Thoracic aorta (tissue), 2 donors: ENCODE data around the gene ARIH2. TPM values are rescaled to one million over a fixed set of nuclear protein-coding genes. Genes with fewer than 3 reads are reported as not detected.
"Not testable (repeated sequence)": the region's sequence is repeated elsewhere in the genome, so short reads cannot be mapped to it uniquely, and the experiment has no call there.

Source experiments
- ATAC-seq: fragments of 150-250 bp; one replicate; pipeline ENCODE4 v1.8.0; 2017; ENCODE audit warnings: low read depth; ENCODE audit not compliant: insufficient number of reproducible peaks, low FRiP score
- DNase-seq: peaks from one replicate; pipeline ENCODE4 v3.0.0-alpha.2; 2020; ENCODE audit warnings: low spot score
- H3K27ac ChIP-seq, 2 donors: fragments of 200-600 bp; sonication (generic); 1 replicate in 1 of 2; 2 replicates in 1 of 2; pipeline ENCODE4 v1.5.1; 2016; ENCODE audit warnings: mild to moderate bottlenecking in 2 of 2, moderate library complexity in 2 of 2
- H3K27me3 ChIP-seq: fragments of 200-600 bp; sonication (generic); replicated peaks from 2 replicates; pipeline ENCODE4 v1.6.0; 2016; ENCODE audit warnings: mild to moderate bottlenecking; ENCODE audit not compliant: insufficient read depth
- H3K36me3 ChIP-seq: fragments of 200-600 bp; sonication (generic); one replicate; pipeline ENCODE4 v1.5.1; 2016
- H3K4me1 ChIP-seq, 2 donors: fragments of 200-600 bp; sonication (generic); 1 replicate in 1 of 2; 2 replicates in 1 of 2; pipeline versions ENCODE4 v1.5.1 to v1.6.0; 2016; ENCODE audit warnings: low read depth in 2 of 2, mild to moderate bottlenecking in 1 of 2; ENCODE audit not compliant: control insufficient read depth in 1 of 2
- H3K4me3 ChIP-seq: fragments of 200-600 bp; sonication (generic); 2 replicates; pipeline ENCODE4 v1.5.1; 2016; ENCODE audit warnings: mild to moderate bottlenecking
- H3K9me3 ChIP-seq: fragments of 200-600 bp; sonication (generic); 2 replicates; pipeline ENCODE4 v1.5.1; 2016
- total RNA-seq, 2 donors: library from RNA; depleted of rRNA; stranded (reverse); fragments of >200 nt; gene quantifications; one replicate each; pipeline versions ENCODE4 v1.1.0 to v1.2.3, GENCODE V29; 2016
- TF ChIP-seq, protein P1 (sequence below): fragments of 200-600 bp; sonication (generic); IDR thresholded peaks from one replicate; pipeline ENCODE4 v1.5.1; 2019; ENCODE audit warnings: antibody characterized with exemption

Gene ARIH2
- total RNA-seq, 2 donors from 2014 or later: 90.4 to 162 TPM

DNA sequence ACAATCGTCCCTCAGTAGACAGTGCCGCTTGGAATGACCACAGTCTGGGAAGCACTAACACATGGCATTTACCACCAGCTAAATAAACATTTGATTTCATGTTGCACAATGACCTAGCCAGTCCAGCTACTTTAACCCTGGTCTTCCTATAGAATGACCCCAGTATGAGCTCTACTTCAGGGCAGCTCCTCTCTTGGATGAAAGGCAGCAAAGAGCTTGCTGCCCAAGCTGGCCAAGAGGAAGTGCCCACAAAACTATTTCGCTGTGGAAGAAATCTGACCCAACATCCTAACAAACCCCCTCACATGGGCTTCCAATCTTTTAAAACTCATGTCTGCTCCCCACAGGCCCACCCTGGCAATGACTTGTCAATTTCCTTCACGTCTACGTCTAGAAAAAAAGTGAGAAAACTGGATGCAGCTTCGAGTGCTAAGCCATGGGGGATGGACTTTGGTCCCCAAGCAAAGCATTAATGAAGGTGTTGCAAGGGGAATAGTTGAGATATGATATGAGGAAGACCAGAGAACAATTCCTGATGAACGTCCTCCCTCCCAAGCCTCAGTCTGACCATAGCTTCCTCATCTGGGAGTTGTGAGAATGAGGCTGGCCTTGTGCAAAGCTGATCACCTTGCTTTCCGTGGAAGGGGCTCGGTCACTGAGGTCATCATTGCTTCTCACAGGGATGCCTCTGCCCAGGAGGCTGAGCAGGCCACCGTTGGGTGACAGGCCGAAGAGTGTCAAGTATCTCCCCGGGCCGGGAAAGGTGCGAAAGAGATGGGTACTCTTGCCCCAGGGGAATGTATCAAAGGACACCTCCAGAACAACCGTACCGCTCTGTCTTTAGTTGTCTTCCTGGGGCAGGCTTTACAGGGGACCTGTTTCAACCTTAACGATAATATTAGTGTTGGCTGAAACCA is 20.9 kb upstream of the ARIH2 start:
- Histone ChIP-seq H3K4me3 (peak overlapping the region; percentile 83), H3K27me3 (no peaks in the 10 kb centered on the region), H3K4me1 (peaks cover 10 to 20% of the 10 kb centered on the region in 2 donors), H3K36me3 (no peaks in the 10 kb centered on the region), H3K9me3 (no peaks in the 10 kb centered on the region), H3K27ac (peak overlapping the region; percentile 45 to 63)
- TF ChIP-seq, protein P1, sequence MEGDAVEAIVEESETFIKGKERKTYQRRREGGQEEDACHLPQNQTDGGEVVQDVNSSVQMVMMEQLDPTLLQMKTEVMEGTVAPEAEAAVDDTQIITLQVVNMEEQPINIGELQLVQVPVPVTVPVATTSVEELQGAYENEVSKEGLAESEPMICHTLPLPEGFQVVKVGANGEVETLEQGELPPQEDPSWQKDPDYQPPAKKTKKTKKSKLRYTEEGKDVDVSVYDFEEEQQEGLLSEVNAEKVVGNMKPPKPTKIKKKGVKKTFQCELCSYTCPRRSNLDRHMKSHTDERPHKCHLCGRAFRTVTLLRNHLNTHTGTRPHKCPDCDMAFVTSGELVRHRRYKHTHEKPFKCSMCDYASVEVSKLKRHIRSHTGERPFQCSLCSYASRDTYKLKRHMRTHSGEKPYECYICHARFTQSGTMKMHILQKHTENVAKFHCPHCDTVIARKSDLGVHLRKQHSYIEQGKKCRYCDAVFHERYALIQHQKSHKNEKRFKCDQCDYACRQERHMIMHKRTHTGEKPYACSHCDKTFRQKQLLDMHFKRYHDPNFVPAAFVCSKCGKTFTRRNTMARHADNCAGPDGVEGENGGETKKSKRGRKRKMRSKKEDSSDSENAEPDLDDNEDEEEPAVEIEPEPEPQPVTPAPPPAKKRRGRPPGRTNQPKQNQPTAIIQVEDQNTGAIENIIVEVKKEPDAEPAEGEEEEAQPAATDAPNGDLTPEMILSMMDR: no peak
- ATAC-seq (no peak), DNase-seq (no peak)

DNA sequence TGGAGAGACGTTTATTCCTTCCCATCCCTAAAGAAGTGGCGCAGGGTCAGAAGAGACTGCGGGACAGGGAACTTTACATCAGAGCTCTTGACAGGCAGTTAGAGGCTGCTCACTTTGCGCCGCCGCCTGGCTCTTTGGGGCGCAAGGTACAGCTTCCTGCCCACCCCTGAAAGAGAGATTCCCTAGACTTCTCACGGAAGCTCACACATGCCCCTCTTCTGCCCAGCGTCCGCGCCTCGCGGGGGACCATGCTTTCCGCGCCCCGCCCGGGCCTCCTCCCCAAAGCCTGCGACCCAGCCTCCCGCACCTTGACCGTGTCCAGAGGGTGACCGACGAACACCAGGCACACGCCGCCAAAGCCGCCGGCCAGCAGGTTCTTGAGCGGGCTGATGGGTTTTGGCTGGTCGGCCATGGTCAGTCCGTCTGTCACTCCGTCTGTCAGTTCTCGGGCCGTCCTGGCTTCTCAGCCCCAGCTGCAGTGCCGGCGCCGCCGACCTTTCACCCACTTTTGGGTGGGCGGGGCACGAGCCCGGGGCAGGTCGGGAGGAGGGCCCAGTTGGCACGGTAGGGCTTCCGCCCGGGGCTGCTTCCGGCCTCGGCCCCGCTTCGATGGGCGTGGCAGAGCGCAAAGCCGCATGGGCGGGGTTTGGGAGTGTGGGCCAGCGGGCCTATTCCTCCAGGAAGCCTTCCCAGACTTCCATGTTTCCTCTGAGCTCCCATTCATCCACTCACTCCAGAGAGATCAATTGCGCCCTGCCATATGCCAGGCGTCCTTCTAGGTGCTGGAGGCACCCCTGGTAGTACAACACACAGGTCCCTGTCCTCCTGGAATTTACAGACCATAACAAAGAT is 20.0 kb upstream of the ARIH2 start, which contains the start of gene SLC25A20:
TSS of gene SLC25A20 (minus strand) at position 500 of the 852 bp plus-strand sequence. CDS start at position 412, 88 bp downstream.
- peak; percentile 57 for ATAC-seq
- H3K4me1 ChIP-seq: peaks cover 10 to 20% of the 10 kb centered on the region in 2 donors
- H3K27ac ChIP-seq: peak within 1 kb of the TSS; percentile 45 to 63
- no peaks in the 10 kb centered on the region for H3K36me3 ChIP-seq
- H3K4me3 ChIP-seq: peak within 1 kb of the TSS; percentile 83
- H3K27me3 ChIP-seq: no peaks in the 10 kb centered on the region
- TF ChIP-seq, protein P1: no peak
- no peaks in the 10 kb centered on the region for H3K9me3 ChIP-seq
- DNase-seq: peak; percentile 52

DNA sequence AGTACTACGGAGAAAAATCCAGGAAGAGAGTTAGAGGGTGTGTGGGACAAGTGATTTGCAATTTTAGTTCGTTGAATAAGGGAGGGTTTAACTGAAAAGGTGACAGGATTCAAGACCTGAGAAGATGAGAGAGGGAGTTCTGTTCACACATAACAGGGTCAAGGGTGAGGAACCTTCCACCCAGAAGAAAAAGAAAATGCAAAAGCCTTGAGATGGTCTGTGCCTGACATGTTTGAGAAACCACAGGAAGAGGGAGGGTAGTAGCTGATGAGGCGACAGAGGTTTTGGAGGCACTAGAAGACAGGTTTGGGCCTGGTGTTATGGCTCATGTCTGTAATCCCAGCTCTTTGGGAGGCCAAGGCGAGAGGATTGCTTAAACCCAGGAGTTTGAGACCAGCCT is 19.4 kb upstream of the ARIH2 start:
- Histone ChIP-seq H3K27me3 (no peaks in the 10 kb centered on the region), H3K4me3 (peak overlapping the region; percentile 83), H3K27ac (peak overlapping the region; percentile 45 to 63), H3K9me3 (no peaks in the 10 kb centered on the region), H3K36me3 (no peaks in the 10 kb centered on the region), H3K4me1 (peaks cover 10 to 20% of the 10 kb centered on the region in 2 donors)
- TF ChIP-seq, protein P1: no peak
- ATAC-seq (no peak), DNase-seq (no peak)

DNA sequence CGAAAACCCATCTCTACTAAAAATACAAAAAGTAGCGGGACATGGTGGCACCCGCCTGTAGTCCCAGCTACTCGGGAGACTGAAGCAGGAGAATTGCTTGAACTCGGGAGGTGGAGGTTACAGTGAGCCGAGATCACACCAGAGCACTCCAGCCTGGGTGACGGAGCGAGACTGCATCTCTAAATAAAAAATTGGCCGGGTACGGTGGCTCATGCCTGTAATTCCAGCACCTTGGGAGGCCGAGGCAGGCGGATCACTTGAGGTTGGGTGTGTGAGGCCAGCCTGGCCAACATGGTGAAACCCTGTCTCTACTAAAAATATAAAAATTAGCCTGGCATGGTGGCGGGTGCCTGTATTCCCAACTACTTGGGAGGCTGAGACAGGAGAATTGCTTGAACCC is 11.6 kb upstream of the ARIH2 start:
- H3K4me3 ChIP-seq, H3K27me3 ChIP-seq, ATAC-seq, DNase-seq, H3K27ac ChIP-seq, H3K36me3 ChIP-seq, H3K4me1 ChIP-seq, H3K9me3 ChIP-seq: not testable (repeated sequence)

DNA sequence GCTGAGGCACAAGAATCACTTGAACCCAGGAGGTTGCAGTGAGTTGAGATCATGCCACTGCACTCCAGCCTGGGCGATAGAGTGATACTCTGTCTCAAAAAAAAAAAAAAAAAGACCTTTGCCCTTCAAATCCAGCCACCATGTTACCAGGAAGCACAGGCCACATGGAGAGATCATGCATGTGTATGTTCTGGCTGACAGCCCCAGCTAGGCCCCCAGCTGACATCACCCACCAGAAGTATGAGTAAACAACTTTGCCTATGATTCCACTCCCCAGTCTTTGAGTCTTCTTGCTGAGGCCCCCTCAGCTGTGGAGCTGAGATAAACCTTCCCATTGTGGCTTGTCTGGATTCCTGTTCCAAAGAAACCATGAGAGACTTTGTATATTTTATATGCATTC is 3.3 kb upstream of the ARIH2 start:
- H3K4me3 ChIP-seq: no peak overlapping the region

More for the DNA sequence above, 3.3 kb upstream of the ARIH2 start:
- Histone ChIP-seq H3K27me3 (no peaks in the 10 kb centered on the region), H3K36me3 (no peaks in the 10 kb centered on the region), H3K9me3 (no peaks in the 10 kb centered on the region), H3K27ac (no peak overlapping the region), H3K4me1 (peaks cover 12 to 16% of the 10 kb centered on the region in 2 donors)
- DNase-seq: no peak
- ATAC-seq: no peak
- TF ChIP-seq, protein P1: no peak
